Activated naive CD4-positive, alpha-beta T cell treated with anti-CD3 and anti-CD28 coated beads, Interleukin-2, amount 10 ng/mL, durations not matched to agents 7 days and 5 days (primary cell): Measurements from ENCODE around the gene AAK1.

Experiments
- CTCF ChIA-PET: fragments of 350-600 bp; sonication (Branson Sonifier 250); formaldehyde crosslinking; loops from one replicate; lab custom pipeline; 2021; ENCODE audit warnings: antibody characterized with exemption; lab: Charles Lee
- DNase-seq: peaks from one replicate; pipeline ENCODE4 v3.0.0-alpha.2; 2020
- H3K27ac Mint-ChIP-seq: one replicate; pipeline ENCODE4 v1.8.0; 2021; ENCODE audit warnings: mild to moderate bottlenecking, moderate library complexity, mixed read lengths
- H3K27me3 Mint-ChIP-seq: one replicate; pipeline ENCODE4 v1.8.0; 2021; ENCODE audit warnings: mild to moderate bottlenecking, mixed read lengths
- H3K36me3 Mint-ChIP-seq: one replicate; pipeline ENCODE4 v1.8.0; 2021; ENCODE audit warnings: mixed read lengths
- H3K4me1 Mint-ChIP-seq: one replicate; pipeline ENCODE4 v1.8.0; 2021; ENCODE audit warnings: mixed read lengths
- H3K4me3 Mint-ChIP-seq: one replicate; pipeline ENCODE4 v1.8.0; 2021; ENCODE audit warnings: mild to moderate bottlenecking, moderate library complexity, mixed read lengths
- H3K9me3 Mint-ChIP-seq: one replicate; pipeline ENCODE4 v1.8.0; 2021; ENCODE audit warnings: mixed read lengths

The AAK1 gene

GRCh38 chr2:69509750-69510140, 133.8 kb downstream of the AAK1 start:
- Mint-ChIP-seq H3K27ac (no peak overlapping the region), H3K27me3 (no peaks in the 10 kb centered on the region), H3K4me3 (no peak overlapping the region), H3K36me3 (peaks cover 86% of the 10 kb centered on the region), H3K9me3 (peaks cover 3% of the 10 kb centered on the region), H3K4me1 (peaks cover 3% of the 10 kb centered on the region)
- no peak for DNase-seq
- CTCF ChIA-PET, result no interaction called here

- H3K27ac Mint-ChIP-seq, result peak overlapping the region; percentile 43
- no peak overlapping the region for H3K4me3 Mint-ChIP-seq
- H3K9me3 Mint-ChIP-seq, result peaks cover 3% of the 10 kb centered on the region
- peaks cover 86% of the 10 kb centered on the region for H3K36me3 Mint-ChIP-seq
- CTCF ChIA-PET, result no interaction called here
- H3K27me3 Mint-ChIP-seq, result no peaks in the 10 kb centered on the region
- no peak for DNase-seq
- peaks cover 3% of the 10 kb centered on the region for H3K4me1 Mint-ChIP-seq
Measured at GRCh38 chr2:69509011-69509749, 134.4 kb downstream of the AAK1 start.

- Mint-ChIP-seq H3K4me1 (peaks cover 8% of the 10 kb centered on the region), H3K36me3 (peaks cover 72% of the 10 kb centered on the region), H3K27me3 (no peaks in the 10 kb centered on the region), H3K27ac (peak overlapping the region; percentile 76), H3K9me3 (peaks cover 2% of the 10 kb centered on the region), H3K4me3 (no peak overlapping the region)
- no peak for DNase-seq
- CTCF ChIA-PET, result no interaction called here
Measured at GRCh38 chr2:69505710-69506109, 137.8 kb downstream of the AAK1 start.

- CTCF ChIA-PET, result interaction anchor here (1.2 kb wide), 2 partner anchors 25 to 64 kb away, joined by 3 to 4 read pairs; partner anchors contain the start of gene NFU1
- H3K36me3 Mint-ChIP-seq, result peaks cover 56% of the 10 kb centered on the region
Measured at GRCh38 chr2:69501301-69501700, 142.2 kb downstream of the AAK1 start.

GRCh38 chr2:69499966-69500365, 143.6 kb downstream of the AAK1 start:
- CTCF ChIA-PET, result interaction anchor here (1.2 kb wide), 2 partner anchors 26 to 63 kb away, joined by 3 to 4 read pairs; partner anchors contain the start of gene NFU1
- H3K27ac Mint-ChIP-seq, result peak overlapping the region; percentile 91
- peaks cover 21% of the 10 kb centered on the region for H3K4me1 Mint-ChIP-seq
- no peak for DNase-seq
- peak overlapping the region; percentile 11 for H3K4me3 Mint-ChIP-seq
- H3K27me3 Mint-ChIP-seq, result no peaks in the 10 kb centered on the region
- peaks cover 51% of the 10 kb centered on the region for H3K36me3 Mint-ChIP-seq
- H3K9me3 Mint-ChIP-seq, result no peaks in the 10 kb centered on the region

More at GRCh38 chr2:69501301-69501700, 142.2 kb downstream of the AAK1 start:
- H3K9me3 Mint-ChIP-seq, result no peaks in the 10 kb centered on the region
- no peak overlapping the region for H3K4me3 Mint-ChIP-seq
- H3K27ac Mint-ChIP-seq, result no peak overlapping the region
- DNase-seq, result no peak
- H3K27me3 Mint-ChIP-seq, result no peaks in the 10 kb centered on the region
- H3K4me1 Mint-ChIP-seq, result peaks cover 21% of the 10 kb centered on the region

GRCh38 chr2:69499242-69499641, 144.3 kb downstream of the AAK1 start:
- Mint-ChIP-seq H3K9me3 (no peaks in the 10 kb centered on the region), H3K27ac (peak overlapping the region; percentile 9), H3K36me3 (peaks cover 52% of the 10 kb centered on the region), H3K4me1 (peaks cover 21% of the 10 kb centered on the region), H3K4me3 (no peak overlapping the region), H3K27me3 (no peaks in the 10 kb centered on the region)
- CTCF ChIA-PET, result no interaction called here
- no peak for DNase-seq

GRCh38 chr2:69495861-69496260, 147.7 kb downstream of the AAK1 start:
- Mint-ChIP-seq H3K4me3 (no peak overlapping the region), H3K4me1 (peaks cover 39% of the 10 kb centered on the region), H3K27ac (no peak overlapping the region), H3K27me3 (no peaks in the 10 kb centered on the region), H3K9me3 (no peaks in the 10 kb centered on the region), H3K36me3 (peaks cover 56% of the 10 kb centered on the region)
- DNase-seq, result no peak
- CTCF ChIA-PET, result no interaction called here

GRCh38 chr2:69495008-69495407, 148.5 kb downstream of the AAK1 start:
- CTCF ChIA-PET, result no interaction called here
- H3K4me3 Mint-ChIP-seq, result no peak overlapping the region
- H3K9me3 Mint-ChIP-seq, result no peaks in the 10 kb centered on the region
- H3K4me1 Mint-ChIP-seq, result peaks cover 39% of the 10 kb centered on the region
- DNase-seq, result no peak
- H3K27me3 Mint-ChIP-seq, result no peaks in the 10 kb centered on the region
- H3K27ac Mint-ChIP-seq, result no peak overlapping the region
- peaks cover 57% of the 10 kb centered on the region for H3K36me3 Mint-ChIP-seq

- CTCF ChIA-PET, result no interaction called here
- H3K4me1 Mint-ChIP-seq, result peaks cover 36% of the 10 kb centered on the region
- no peak overlapping the region for H3K27ac Mint-ChIP-seq
- peaks cover 59% of the 10 kb centered on the region for H3K36me3 Mint-ChIP-seq
- H3K9me3 Mint-ChIP-seq, result no peaks in the 10 kb centered on the region
- no peak for DNase-seq
- H3K4me3 Mint-ChIP-seq, result no peak overlapping the region
- no peaks in the 10 kb centered on the region for H3K27me3 Mint-ChIP-seq
Measured at GRCh38 chr2:69494126-69494525, 149.4 kb downstream of the AAK1 start.

GRCh38 chr2:69493268-69493667, 150.3 kb downstream of the AAK1 start:
- Mint-ChIP-seq H3K4me3 (no peak overlapping the region), H3K4me1 (peaks cover 35% of the 10 kb centered on the region), H3K27ac (peak overlapping the region; percentile 10), H3K36me3 (peaks cover 57% of the 10 kb centered on the region), H3K9me3 (no peaks in the 10 kb centered on the region), H3K27me3 (no peaks in the 10 kb centered on the region)
- CTCF ChIA-PET, result no interaction called here
- DNase-seq, result no peak

GRCh38 chr2:69491864-69492263, 151.7 kb downstream of the AAK1 start:
- no peaks in the 10 kb centered on the region for H3K27me3 Mint-ChIP-seq

GRCh38 chr2:69490486-69490885, 153.1 kb downstream of the AAK1 start:
- Mint-ChIP-seq H3K9me3 (no peaks in the 10 kb centered on the region), H3K4me3 (no peak overlapping the region), H3K27ac (peak overlapping the region; percentile 77), H3K27me3 (no peaks in the 10 kb centered on the region), H3K4me1 (peaks cover 35% of the 10 kb centered on the region), H3K36me3 (peaks cover 64% of the 10 kb centered on the region)
- DNase-seq, result peak; percentile 68
- CTCF ChIA-PET, result interaction anchor here (1.0 kb wide), 1 partner anchor 74 kb away, joined by 3 read pairs; no protein-coding TSS in a partner anchor

More at GRCh38 chr2:69491864-69492263, 151.7 kb downstream of the AAK1 start:
- CTCF ChIA-PET, result interaction anchor here (1.0 kb wide), 1 partner anchor 73 kb away, joined by 3 read pairs; no protein-coding TSS in a partner anchor
- Mint-ChIP-seq H3K4me3 (no peak overlapping the region), H3K9me3 (no peaks in the 10 kb centered on the region), H3K27ac (peak overlapping the region; percentile 7), H3K36me3 (peaks cover 65% of the 10 kb centered on the region), H3K4me1 (peaks cover 35% of the 10 kb centered on the region)
- no peak for DNase-seq

GRCh38 chr2:69489793-69490192, 153.7 kb downstream of the AAK1 start:
- H3K36me3 Mint-ChIP-seq, result peaks cover 65% of the 10 kb centered on the region
- H3K27me3 Mint-ChIP-seq, result no peaks in the 10 kb centered on the region
- CTCF ChIA-PET, result no interaction called here
- H3K9me3 Mint-ChIP-seq, result no peaks in the 10 kb centered on the region
- peak overlapping the region; percentile 77 for H3K27ac Mint-ChIP-seq
- H3K4me3 Mint-ChIP-seq, result no peak overlapping the region
- DNase-seq, result no peak
- H3K4me1 Mint-ChIP-seq, result peaks cover 35% of the 10 kb centered on the region

- DNase-seq, result no peak
- CTCF ChIA-PET, result no interaction called here
- Mint-ChIP-seq H3K4me1 (peaks cover 6% of the 10 kb centered on the region), H3K27me3 (no peaks in the 10 kb centered on the region), H3K27ac (no peak overlapping the region), H3K36me3 (peaks cover 62% of the 10 kb centered on the region), H3K9me3 (no peaks in the 10 kb centered on the region), H3K4me3 (no peak overlapping the region)
Measured at GRCh38 chr2:69483696-69484095, 159.8 kb downstream of the AAK1 start.

- CTCF ChIA-PET, result no interaction called here
- Mint-ChIP-seq H3K4me1 (peaks cover 6% of the 10 kb centered on the region), H3K4me3 (no peak overlapping the region), H3K9me3 (no peaks in the 10 kb centered on the region), H3K36me3 (peaks cover 61% of the 10 kb centered on the region), H3K27me3 (no peaks in the 10 kb centered on the region), H3K27ac (no peak overlapping the region)
- no peak for DNase-seq
Measured at GRCh38 chr2:69483024-69483423, 160.5 kb downstream of the AAK1 start.
